GM19468 (cell line): ENCODE data around the gene OR9K2.
"Not testable (repeated sequence)": the region's sequence is repeated elsewhere in the genome, so short reads cannot be mapped to it uniquely, and the experiment has no call there.

Experiments used
- ATAC-seq: cut with Tn5 transposase; IDR thresholded peaks from one replicate; pipeline ENCODE4 v1.9.1; 2021; ENCODE audit warnings: mild to moderate bottlenecking, moderate library complexity, moderate number of reproducible peaks; ENCODE audit not compliant: unreplicated experiment; ENCODE audit errors: extremely low read depth

Gene OR9K2

GRCh38 chr12:55126106-55126505 lies at the start of gene OR9K2:
Gene OR9K2, plus strand, starts transcription at chr12:55126406. Its CDS starts 3,429 bp downstream, at chr12:55129835.
- ATAC-seq: no peak

- ATAC-seq: no peak
These were observed 33.6 kb upstream of the OR9K2 start for GRCh38 chr12:55092579-55092978.

- ATAC-seq: no peak
These were observed 13.8 kb upstream of the OR9K2 start for GRCh38 chr12:55112378-55112875.

GRCh38 chr12:55116152-55116551 lies 10.1 kb upstream of the OR9K2 start:
- ATAC-seq: no peak

GRCh38 chr12:55132816-55133215 lies 6.6 kb downstream of the OR9K2 start:
- no peak for ATAC-seq

- no peak for ATAC-seq
These were observed 16.7 kb downstream of the OR9K2 start for GRCh38 chr12:55142669-55143565.

- no peak for ATAC-seq
These were observed 17.3 kb downstream of the OR9K2 start for GRCh38 chr12:55143566-55143870.

GRCh38 chr12:55167010-55167640 lies 40.9 kb downstream of the OR9K2 start:
- ATAC-seq: not testable (repeated sequence)

- ATAC-seq: no peak
These were observed 45.2 kb downstream of the OR9K2 start for GRCh38 chr12:55171445-55171844.

- not testable (repeated sequence) for ATAC-seq
These were observed 45.6 kb downstream of the OR9K2 start for GRCh38 chr12:55171846-55172245.

GRCh38 chr12:55172686-55173085 lies 46.5 kb downstream of the OR9K2 start:
- ATAC-seq: no peak

- ATAC-seq: no peak
These were observed 47.2 kb downstream of the OR9K2 start for GRCh38 chr12:55173456-55173855.
